Liver (tissue), 9 donors: ENCODE measurements around the gene HEXIM2. TPM values are rescaled to one million over a fixed set of nuclear protein-coding genes. Genes with fewer than 3 reads are reported as not detected.

ENCODE experiments used
- DNase-seq: peaks from one replicate; pipeline ENCODE4 v3.0.0-alpha.2; 2017; ENCODE audit warnings: low spot score
- H3K27ac ChIP-seq, 2 donors: one replicate each; pipeline ENCODE4 v1.7.0; 2013; ENCODE audit warnings: inconsistent platforms in 2 of 2, low read length in 2 of 2, control low read depth in 1 of 2, low read depth in 1 of 2, mild to moderate bottlenecking in 1 of 2
- H3K27me3 ChIP-seq, 4 donors: one replicate each; pipeline versions ENCODE4 v1.6.1 to v1.7.0; 2013; ENCODE audit warnings: low read length in 3 of 4, inconsistent platforms in 1 of 4, mild to moderate bottlenecking in 1 of 4, moderate library complexity in 1 of 4; ENCODE audit not compliant: control insufficient read depth in 4 of 4, insufficient read depth in 4 of 4
- H3K36me3 ChIP-seq, 4 donors: one replicate each; pipeline versions ENCODE4 v1.6.1 to v1.7.0; 2013; ENCODE audit warnings: low read length in 3 of 4, mild to moderate bottlenecking in 3 of 4, low read depth in 1 of 4, moderate library complexity in 1 of 4; ENCODE audit not compliant: control insufficient read depth in 4 of 4, insufficient read depth in 3 of 4
- H3K4me1 ChIP-seq, 4 donors: one replicate each; pipeline versions ENCODE4 v1.6.1 to v1.7.0; 2013; ENCODE audit warnings: low read length in 3 of 4, mild to moderate bottlenecking in 3 of 4, moderate library complexity in 1 of 4; ENCODE audit not compliant: control insufficient read depth in 4 of 4, insufficient read depth in 4 of 4
- H3K4me3 ChIP-seq, 3 donors: one replicate each; pipeline versions ENCODE4 v1.6.1 to v1.7.0; 2013; ENCODE audit warnings: low read length in 3 of 3, control low read depth in 1 of 3, low read depth in 1 of 3, mild to moderate bottlenecking in 1 of 3
- H3K9ac ChIP-seq, 2 donors: one replicate each; pipeline ENCODE4 v1.7.0; 2013; ENCODE audit warnings: low read length in 2 of 2, mild to moderate bottlenecking in 2 of 2, moderate library complexity in 2 of 2, control low read depth in 1 of 2, low read depth in 1 of 2
- H3K9me3 ChIP-seq, 4 donors: one replicate each; pipeline versions ENCODE4 v1.6.1 to v1.7.0; 2013; ENCODE audit warnings: low read length in 3 of 4; ENCODE audit not compliant: control insufficient read depth in 4 of 4
- EGR1 ChIP-seq, 2 donors: IDR thresholded peaks; 2 replicates each; pipeline ENCODE4 v1.6.1; 2016 to 2018; ENCODE audit warnings: antibody characterized with exemption in 2 of 2, low read depth in 2 of 2
- FOXA1 ChIP-seq: IDR thresholded peaks from 2 replicates; pipeline ENCODE4 v1.6.1; 2016; ENCODE audit warnings: antibody characterized with exemption
- FOXA2 ChIP-seq: IDR thresholded peaks from 2 replicates; pipeline ENCODE4 v1.6.1; 2016; ENCODE audit warnings: antibody characterized with exemption
- GABPA ChIP-seq, 2 donors: IDR thresholded peaks in 1 of 2; conservative IDR thresholded peaks in 1 of 2; 2 replicates each; pipeline ENCODE4 v1.6.1; 2016; ENCODE audit warnings: antibody characterized with exemption in 2 of 2, mild to moderate bottlenecking in 1 of 2, moderate library complexity in 1 of 2
- HNF4A ChIP-seq, 2 donors: conservative IDR thresholded peaks; 2 replicates each; pipeline ENCODE4 v1.6.1; 2016; ENCODE audit warnings: antibody characterized with exemption in 2 of 2, mild to moderate bottlenecking in 2 of 2
- HNF4G ChIP-seq: IDR thresholded peaks from 2 replicates; pipeline ENCODE4 v1.6.1; 2016; ENCODE audit warnings: antibody characterized with exemption
- JUND ChIP-seq, 2 donors: IDR thresholded peaks; 2 replicates each; pipeline ENCODE4 v1.6.1; 2016; ENCODE audit warnings: antibody characterized with exemption in 2 of 2
- NR2F2 ChIP-seq: IDR thresholded peaks from 2 replicates; pipeline ENCODE4 v1.6.1; 2016; ENCODE audit warnings: antibody characterized with exemption
- RAD21 ChIP-seq, 2 donors: IDR thresholded peaks; 2 replicates each; pipeline ENCODE4 v1.6.1; 2016; ENCODE audit warnings: antibody characterized with exemption in 2 of 2, mild to moderate bottlenecking in 2 of 2
- RXRA ChIP-seq, 2 donors: IDR thresholded peaks; 2 replicates each; pipeline ENCODE4 v1.6.1; 2017 to 2018; ENCODE audit warnings: antibody characterized with exemption in 2 of 2, mild to moderate bottlenecking in 1 of 2
- SP1 ChIP-seq: IDR thresholded peaks from 2 replicates; pipeline ENCODE4 v1.6.1; 2018; ENCODE audit warnings: antibody characterized with exemption, mild to moderate bottlenecking
- TAF1 ChIP-seq: conservative IDR thresholded peaks from 2 replicates; pipeline ENCODE4 v1.6.1; 2016; ENCODE audit warnings: antibody characterized with exemption, mild to moderate bottlenecking
- YY1 ChIP-seq: IDR thresholded peaks from 2 replicates; pipeline ENCODE4 v1.6.1; 2016; ENCODE audit warnings: antibody characterized with exemption, mild to moderate bottlenecking
- WGBS: extraction: QIAGEN DNeasy Blood & Tissue Kit; methylation state at CpG from one replicate; pipeline ENCODE4 v1.1.7; 2013; 5-methylcytosine and 5-hydroxymethylcytosine counted together
- polyA plus RNA-seq, 2 donors: library from polyadenylated mRNA; stranded (reverse) in 1 of 2; unstranded in 1 of 2; fragments of 200-250 nt in 1 of 2; fragments of >200 nt in 1 of 2; fragmentation: Nextera tagmentation in 1 of 2; extraction: Ambion mirVana in 1 of 2; gene quantifications; one replicate each; pipeline versions ENCODE4 v1.2.1 to v1.2.3, GENCODE V29; 2013 to 2015
- total RNA-seq, 2 donors: library from RNA; depleted of rRNA; stranded (reverse); fragments of >200 nt; gene quantifications; one replicate each; pipeline ENCODE4 v1.2.3, GENCODE V29; 2014
- TF ChIP-seq, protein P1 (sequence below): IDR thresholded peaks from 2 replicates; pipeline ENCODE4 v1.6.1; 2016; ENCODE audit warnings: antibody characterized with exemption
- TF ChIP-seq, protein P2 (sequence below): IDR thresholded peaks from 2 replicates; pipeline ENCODE4 v1.6.1; 2016; ENCODE audit warnings: antibody characterized with exemption, mild to moderate bottlenecking
- TF ChIP-seq, protein P3 (sequence below): IDR thresholded peaks from 2 replicates; pipeline ENCODE4 v1.6.1; 2016; ENCODE audit warnings: antibody characterized with exemption
- TF ChIP-seq, protein P4 (sequence below): IDR thresholded peaks from 2 replicates; pipeline ENCODE4 v1.6.1; 2016; ENCODE audit warnings: antibody characterized with exemption
- TF ChIP-seq, protein P5 (sequence below): fragments of 150-350 bp; IDR thresholded peaks from 2 replicates; pipeline ENCODE4 v1.5.1; 2017; ENCODE audit warnings: improper control_type of control experiment, low read depth, low read length; ENCODE audit not compliant: missing input control
- donor health status: healthy.
- donor health status: healthy.
- donor health status: healthy.
- donor health status: healthy.
- donor health status: healthy.

HEXIM2 gene
- total and polyA plus RNA-seq, 4 donors, result 3.5 to 10.7 (median 5.5) TPM

DNA sequence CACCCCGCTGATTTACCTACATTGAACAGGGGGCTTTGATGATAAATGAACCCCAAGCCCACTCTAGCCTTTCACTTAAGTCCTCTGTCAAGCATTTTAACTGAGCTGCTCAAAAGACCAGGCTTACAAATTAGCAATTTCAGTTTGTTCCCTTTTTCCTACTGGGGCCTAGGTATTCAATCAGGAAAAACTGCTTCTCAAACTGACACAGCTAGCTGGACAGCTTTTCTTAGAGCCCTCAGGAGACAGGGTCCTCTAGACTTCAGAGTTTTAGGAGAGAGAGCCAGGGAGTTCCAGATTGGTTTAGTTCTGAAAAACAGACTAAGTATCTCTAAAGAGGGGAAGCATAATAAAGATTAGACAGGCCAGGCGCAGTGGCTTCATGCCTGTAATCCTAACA, 6.2 kb upstream of the HEXIM2 start:
- Histone ChIP-seq H3K4me1 (peaks cover 5 to 38% (median 35%) of the 10 kb centered on the region in 4 donors), H3K27ac (no peak overlapping the region)

DNA sequence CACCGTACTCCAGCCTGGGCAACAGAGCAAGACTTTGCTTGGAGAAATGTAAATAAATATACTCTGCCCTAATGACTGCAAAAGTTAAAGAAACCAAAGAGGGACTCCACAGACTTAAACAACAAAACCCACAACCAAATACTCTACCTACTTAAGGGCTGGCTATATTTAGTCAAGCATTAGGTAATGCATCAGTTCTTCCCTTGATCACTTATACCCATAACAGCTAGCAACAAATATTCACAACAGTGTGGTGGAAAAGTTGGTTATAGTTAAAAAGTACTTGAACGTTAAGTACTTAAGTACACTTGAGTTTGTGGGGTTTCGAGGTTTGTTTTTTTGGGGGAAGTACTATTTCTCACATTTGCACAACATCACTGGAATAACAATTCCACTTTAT, 5.4 kb upstream of the HEXIM2 start:
- 93% methylated on average over 3 of the region's 3 CpGs for WGBS
- Histone ChIP-seq H3K4me1 (peaks cover 5 to 31% (median 29%) of the 10 kb centered on the region in 4 donors), H3K36me3 (peaks cover 0 to 3% (median 0%) of the 10 kb centered on the region in 4 donors), H3K9ac (no peak overlapping the region), H3K4me3 (no peak overlapping the region), H3K27ac (no peak overlapping the region), H3K27me3 (no peaks in the 10 kb centered on the region), H3K9me3 (no peaks in the 10 kb centered on the region)
- TF ChIP-seq TAF1, result no peak
- TF ChIP-seq RXRA (IDR thresholded peaks at IDR 0.05), result no peak
- no peak for TF ChIP-seq SP1
- no peak for TF ChIP-seq HNF4A (conservative IDR thresholded peaks at IDR 0.05)
- no peak for TF ChIP-seq YY1
- TF ChIP-seq, protein P1, sequence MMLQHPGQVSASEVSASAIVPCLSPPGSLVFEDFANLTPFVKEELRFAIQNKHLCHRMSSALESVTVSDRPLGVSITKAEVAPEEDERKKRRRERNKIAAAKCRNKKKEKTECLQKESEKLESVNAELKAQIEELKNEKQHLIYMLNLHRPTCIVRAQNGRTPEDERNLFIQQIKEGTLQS, result no peak
- no peak for TF ChIP-seq GABPA (IDR thresholded peaks at IDR 0.05 in 1 of 2, conservative IDR thresholded peaks at IDR 0.05 in 1 of 2)
- TF ChIP-seq HNF4G, result no peak
- TF ChIP-seq FOXA2, result no peak
- TF ChIP-seq, protein P2, sequence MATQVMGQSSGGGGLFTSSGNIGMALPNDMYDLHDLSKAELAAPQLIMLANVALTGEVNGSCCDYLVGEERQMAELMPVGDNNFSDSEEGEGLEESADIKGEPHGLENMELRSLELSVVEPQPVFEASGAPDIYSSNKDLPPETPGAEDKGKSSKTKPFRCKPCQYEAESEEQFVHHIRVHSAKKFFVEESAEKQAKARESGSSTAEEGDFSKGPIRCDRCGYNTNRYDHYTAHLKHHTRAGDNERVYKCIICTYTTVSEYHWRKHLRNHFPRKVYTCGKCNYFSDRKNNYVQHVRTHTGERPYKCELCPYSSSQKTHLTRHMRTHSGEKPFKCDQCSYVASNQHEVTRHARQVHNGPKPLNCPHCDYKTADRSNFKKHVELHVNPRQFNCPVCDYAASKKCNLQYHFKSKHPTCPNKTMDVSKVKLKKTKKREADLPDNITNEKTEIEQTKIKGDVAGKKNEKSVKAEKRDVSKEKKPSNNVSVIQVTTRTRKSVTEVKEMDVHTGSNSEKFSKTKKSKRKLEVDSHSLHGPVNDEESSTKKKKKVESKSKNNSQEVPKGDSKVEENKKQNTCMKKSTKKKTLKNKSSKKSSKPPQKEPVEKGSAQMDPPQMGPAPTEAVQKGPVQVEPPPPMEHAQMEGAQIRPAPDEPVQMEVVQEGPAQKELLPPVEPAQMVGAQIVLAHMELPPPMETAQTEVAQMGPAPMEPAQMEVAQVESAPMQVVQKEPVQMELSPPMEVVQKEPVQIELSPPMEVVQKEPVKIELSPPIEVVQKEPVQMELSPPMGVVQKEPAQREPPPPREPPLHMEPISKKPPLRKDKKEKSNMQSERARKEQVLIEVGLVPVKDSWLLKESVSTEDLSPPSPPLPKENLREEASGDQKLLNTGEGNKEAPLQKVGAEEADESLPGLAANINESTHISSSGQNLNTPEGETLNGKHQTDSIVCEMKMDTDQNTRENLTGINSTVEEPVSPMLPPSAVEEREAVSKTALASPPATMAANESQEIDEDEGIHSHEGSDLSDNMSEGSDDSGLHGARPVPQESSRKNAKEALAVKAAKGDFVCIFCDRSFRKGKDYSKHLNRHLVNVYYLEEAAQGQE, result no peak
- TF ChIP-seq, protein P3, sequence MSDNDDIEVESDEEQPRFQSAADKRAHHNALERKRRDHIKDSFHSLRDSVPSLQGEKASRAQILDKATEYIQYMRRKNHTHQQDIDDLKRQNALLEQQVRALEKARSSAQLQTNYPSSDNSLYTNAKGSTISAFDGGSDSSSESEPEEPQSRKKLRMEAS, result no peak
- no peak for TF ChIP-seq JUND (IDR thresholded peaks at IDR 0.05)
- no peak for TF ChIP-seq NR2F2
- TF ChIP-seq, protein P4, sequence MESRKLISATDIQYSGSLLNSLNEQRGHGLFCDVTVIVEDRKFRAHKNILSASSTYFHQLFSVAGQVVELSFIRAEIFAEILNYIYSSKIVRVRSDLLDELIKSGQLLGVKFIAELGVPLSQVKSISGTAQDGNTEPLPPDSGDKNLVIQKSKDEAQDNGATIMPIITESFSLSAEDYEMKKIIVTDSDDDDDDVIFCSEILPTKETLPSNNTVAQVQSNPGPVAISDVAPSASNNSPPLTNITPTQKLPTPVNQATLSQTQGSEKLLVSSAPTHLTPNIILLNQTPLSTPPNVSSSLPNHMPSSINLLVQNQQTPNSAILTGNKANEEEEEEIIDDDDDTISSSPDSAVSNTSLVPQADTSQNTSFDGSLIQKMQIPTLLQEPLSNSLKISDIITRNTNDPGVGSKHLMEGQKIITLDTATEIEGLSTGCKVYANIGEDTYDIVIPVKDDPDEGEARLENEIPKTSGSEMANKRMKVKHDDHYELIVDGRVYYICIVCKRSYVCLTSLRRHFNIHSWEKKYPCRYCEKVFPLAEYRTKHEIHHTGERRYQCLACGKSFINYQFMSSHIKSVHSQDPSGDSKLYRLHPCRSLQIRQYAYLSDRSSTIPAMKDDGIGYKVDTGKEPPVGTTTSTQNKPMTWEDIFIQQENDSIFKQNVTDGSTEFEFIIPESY, result no peak
- TF ChIP-seq RAD21 (IDR thresholded peaks at IDR 0.05), result no peak
- TF ChIP-seq FOXA1, result no peak
- TF ChIP-seq, protein P5, sequence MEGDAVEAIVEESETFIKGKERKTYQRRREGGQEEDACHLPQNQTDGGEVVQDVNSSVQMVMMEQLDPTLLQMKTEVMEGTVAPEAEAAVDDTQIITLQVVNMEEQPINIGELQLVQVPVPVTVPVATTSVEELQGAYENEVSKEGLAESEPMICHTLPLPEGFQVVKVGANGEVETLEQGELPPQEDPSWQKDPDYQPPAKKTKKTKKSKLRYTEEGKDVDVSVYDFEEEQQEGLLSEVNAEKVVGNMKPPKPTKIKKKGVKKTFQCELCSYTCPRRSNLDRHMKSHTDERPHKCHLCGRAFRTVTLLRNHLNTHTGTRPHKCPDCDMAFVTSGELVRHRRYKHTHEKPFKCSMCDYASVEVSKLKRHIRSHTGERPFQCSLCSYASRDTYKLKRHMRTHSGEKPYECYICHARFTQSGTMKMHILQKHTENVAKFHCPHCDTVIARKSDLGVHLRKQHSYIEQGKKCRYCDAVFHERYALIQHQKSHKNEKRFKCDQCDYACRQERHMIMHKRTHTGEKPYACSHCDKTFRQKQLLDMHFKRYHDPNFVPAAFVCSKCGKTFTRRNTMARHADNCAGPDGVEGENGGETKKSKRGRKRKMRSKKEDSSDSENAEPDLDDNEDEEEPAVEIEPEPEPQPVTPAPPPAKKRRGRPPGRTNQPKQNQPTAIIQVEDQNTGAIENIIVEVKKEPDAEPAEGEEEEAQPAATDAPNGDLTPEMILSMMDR, result no peak
- TF ChIP-seq EGR1 (IDR thresholded peaks at IDR 0.05; ENCODE audit: low read depth in 2 of 2), result no peak
- no peak for DNase-seq

More for the DNA sequence above, 6.2 kb upstream of the HEXIM2 start:
- H3K4me3 ChIP-seq, result no peak overlapping the region
- TF ChIP-seq GABPA (IDR thresholded peaks at IDR 0.05 in 1 of 2, conservative IDR thresholded peaks at IDR 0.05 in 1 of 2), result no peak
- TF ChIP-seq YY1, result no peak
- TF ChIP-seq, protein P1, result no peak
- no peak for TF ChIP-seq JUND (IDR thresholded peaks at IDR 0.05)
- no peak for TF ChIP-seq RXRA (IDR thresholded peaks at IDR 0.05)
- no peak for TF ChIP-seq FOXA2
- TF ChIP-seq SP1, result no peak
- TF ChIP-seq, protein P5, result no peak
- no peak for TF ChIP-seq HNF4A (conservative IDR thresholded peaks at IDR 0.05)
- TF ChIP-seq, protein P3, result no peak
- no peak for TF ChIP-seq NR2F2
- H3K9ac ChIP-seq, result no peak overlapping the region
- no peak for DNase-seq
- no peaks in the 10 kb centered on the region for H3K27me3 ChIP-seq
- peaks cover 0 to 3% (median 0%) of the 10 kb centered on the region in 4 donors for H3K36me3 ChIP-seq
- 98% methylated on average over 2 of the region's 2 CpGs for WGBS
- no peaks in the 10 kb centered on the region for H3K9me3 ChIP-seq
